Stimulated activated CD4-positive, alpha-beta T cell treated with anti-CD3 and anti-CD28 coated beads, Interleukin-4, amount 100 ng/mL, for 1 hour (primary cell): ENCODE results near the gene EIF2S2.

Experiments
- DNase-seq: peaks from one replicate; pipeline ENCODE4 v3.0.0-alpha.2; 2020

Gene EIF2S2

GRCh38 chr20:34061695-34062094, 50.3 kb downstream of the EIF2S2 start:
- DNase-seq, result no peak

- DNase-seq, result no peak
Measured at GRCh38 chr20:34060970-34061369, 51.1 kb downstream of the EIF2S2 start.

GRCh38 chr20:34058831-34059230, 53.2 kb downstream of the EIF2S2 start:
- DNase-seq, result no peak

DNA sequence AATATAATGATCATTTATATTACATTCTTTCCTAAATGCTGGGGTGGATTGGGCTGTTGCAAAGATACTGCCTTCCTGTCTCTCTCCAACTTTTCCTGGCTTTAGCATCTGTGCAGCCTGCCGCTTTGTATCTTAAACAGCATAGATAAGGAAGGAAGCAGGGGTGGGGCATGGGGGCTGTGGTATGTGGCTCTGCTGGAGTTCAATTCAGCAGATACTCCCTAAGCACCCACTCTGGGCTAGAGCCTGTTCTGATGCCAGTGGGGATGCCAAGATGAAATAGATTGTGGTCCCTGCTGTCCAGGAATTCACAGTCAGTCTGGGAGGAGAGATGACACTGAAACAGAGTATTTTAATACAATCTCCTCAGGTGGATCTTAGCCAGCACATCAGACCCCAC, 56.8 kb downstream of the EIF2S2 start:
- DNase-seq, result no peak

DNA sequence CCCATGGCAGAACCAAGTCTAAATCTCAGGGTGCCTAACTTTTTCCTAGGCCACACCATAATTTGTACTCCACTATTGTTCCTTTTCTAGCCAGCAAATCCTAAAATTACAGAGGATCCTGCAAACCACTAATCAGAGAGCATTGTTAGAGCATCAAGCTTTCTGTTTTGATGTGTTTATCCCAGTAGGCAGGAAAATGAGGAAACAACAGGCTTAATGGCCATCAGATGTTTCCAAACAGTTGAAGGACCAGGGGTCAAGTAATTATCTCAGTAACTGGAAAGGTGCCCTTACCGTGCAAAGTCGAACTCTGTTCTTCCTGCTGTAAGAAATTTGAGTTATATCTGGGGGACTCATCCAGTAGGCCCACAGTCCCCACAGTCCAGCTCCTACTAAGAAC, 59.6 kb downstream of the EIF2S2 start:
- no peak for DNase-seq

- DNase-seq, result no peak
Measured at GRCh38 chr20:34049897-34050695, 61.9 kb downstream of the EIF2S2 start.

DNA sequence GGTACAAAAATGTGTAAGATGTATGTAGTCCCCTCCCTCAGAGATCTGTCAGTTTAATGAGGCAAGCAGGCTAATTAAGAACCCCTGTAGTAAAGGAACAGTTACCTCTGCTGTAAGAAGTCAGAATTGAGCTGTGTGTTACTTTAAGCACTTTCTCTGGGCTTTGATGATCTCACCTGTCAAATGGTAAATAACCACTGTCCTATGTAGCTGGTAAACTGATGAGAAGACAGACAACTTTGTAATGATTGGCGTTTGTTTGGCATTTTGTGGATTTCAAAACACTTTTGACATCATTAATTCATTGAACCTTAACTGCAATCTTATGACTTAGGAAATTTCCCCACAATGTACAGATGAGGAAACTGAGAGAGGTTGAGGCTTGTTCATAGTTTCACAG, 62.7 kb downstream of the EIF2S2 start:
- DNase-seq, result no peak

- DNase-seq, result no peak
Measured at GRCh38 chr20:34047917-34048316, 64.1 kb downstream of the EIF2S2 start.

DNA sequence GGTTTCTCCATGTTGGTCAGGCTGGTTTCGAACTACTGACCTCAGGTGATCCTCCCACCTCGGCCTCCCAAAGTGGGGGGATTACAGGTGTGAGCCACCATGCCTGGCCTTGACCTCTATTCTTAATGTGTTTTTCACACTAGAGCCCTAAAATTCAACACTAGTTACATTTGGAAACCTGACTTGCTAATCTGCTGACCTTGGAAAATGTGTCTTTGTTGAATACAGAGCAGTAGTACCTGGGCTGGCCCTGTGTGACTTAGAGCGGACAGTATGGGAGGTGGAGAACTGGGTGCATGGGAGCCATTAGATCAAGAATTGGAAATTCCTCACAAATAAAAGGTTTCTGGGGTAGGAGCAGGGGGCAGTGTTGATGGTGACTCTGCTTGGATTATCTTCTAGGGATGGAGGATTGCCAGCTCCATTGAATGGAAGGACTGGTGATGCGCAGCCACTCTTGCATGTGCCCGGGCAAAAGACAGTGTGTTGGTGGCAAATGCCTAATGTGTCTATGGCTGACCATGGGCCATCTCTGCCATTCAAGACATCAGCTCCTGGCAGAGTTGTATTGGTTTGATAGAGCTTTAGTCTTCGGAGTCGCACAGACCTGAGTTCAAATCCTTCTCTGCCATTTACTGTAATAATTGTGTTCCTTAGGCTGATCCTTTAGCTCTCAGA, 64.9 kb downstream of the EIF2S2 start:
- DNase-seq, result no peak

DNA sequence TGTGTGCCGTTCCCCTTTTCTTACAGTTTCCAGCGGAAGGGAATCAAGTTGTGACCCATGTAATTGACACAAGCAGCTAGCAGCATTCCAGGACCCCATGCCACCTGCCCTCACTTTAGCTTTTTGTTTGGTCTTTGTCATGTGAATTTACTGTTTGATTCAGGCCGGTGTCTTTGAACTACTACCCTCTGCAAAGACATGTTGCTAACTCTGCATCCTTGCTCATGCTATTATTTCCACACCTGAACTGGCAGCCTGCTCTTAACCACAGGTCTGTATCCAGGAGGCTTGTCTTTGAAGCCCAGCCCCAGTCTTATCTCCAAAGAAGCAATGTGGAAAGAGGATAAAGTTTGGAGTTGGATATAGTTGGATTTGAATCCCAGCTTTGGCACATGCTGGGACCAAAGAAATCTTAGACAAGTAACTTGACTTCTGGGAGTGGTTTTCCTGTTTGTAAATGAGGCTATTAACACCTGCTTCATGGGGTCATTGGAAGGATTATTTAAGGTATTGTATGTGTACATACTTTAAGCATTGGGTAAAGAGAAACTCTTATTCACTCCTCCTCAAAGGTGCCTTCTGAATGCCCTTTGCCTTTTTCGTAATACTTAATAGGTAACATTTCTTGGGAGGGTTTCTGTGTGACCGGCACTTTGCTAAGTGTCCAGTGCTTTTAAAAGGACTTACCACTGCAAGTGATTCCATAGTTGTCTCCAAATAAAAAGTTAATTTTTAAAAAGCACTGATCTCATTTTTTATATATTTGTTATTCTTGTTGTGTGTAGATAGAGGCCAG, 65.9 kb downstream of the EIF2S2 start:
- no peak for DNase-seq

DNA sequence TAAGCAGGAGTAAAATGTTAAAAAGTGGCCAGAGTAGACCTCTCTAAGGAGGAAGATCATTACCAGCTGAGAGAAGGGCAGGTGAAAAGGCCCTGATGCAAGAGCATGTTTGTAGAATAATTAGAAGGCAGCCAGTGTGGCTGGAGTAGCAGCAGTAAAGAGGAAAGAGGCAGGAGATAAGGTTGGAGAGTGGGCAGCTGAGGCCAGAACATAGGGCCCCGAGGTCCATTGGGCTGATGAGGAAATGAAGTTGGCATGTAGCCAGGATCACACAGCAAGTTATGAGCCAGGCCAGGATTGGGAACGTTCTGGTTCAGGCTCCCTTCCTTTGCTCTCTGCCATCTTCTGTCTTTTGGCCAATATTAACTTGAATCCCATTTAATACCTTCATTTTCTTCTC, 66.7 kb downstream of the EIF2S2 start:
- no peak for DNase-seq

GRCh38 chr20:34043025-34043424, 69.0 kb downstream of the EIF2S2 start:
- no peak for DNase-seq

GRCh38 chr20:34042262-34042661, 69.8 kb downstream of the EIF2S2 start:
- no peak for DNase-seq

- no peak for DNase-seq
Measured at GRCh38 chr20:34041226-34041625, 70.8 kb downstream of the EIF2S2 start.

GRCh38 chr20:34040300-34040995, 71.6 kb downstream of the EIF2S2 start:
- DNase-seq, result no peak
